Heart right ventricle (tissue), 16 donors: ENCODE results near the gene HYLS1. TPM values are rescaled to one million over a fixed set of nuclear protein-coding genes. Genes with fewer than 3 reads are reported as not detected.

ENCODE experiments used
- ATAC-seq, 8 donors: fragments of 200-7000 bp; cut with Tn5 transposase; one replicate each; pipeline ENCODE4 v1.9.1; 2020; ENCODE audit warnings: mild to moderate bottlenecking in 8 of 8, moderate library complexity in 8 of 8, moderate number of reproducible peaks in 1 of 8
- DNase-seq, 2 donors: peaks; one replicate each; pipeline ENCODE4 v3.0.0-alpha.2; 2020
- H3K27ac ChIP-seq, 10 donors: fragments of 200-600 bp; sonication (generic) in 2 of 10; one replicate each; pipeline versions ENCODE4 v1.5.0 to v1.8.0; 2020 to 2022; ENCODE audit warnings: mild to moderate bottlenecking in 3 of 10
- H3K27me3 ChIP-seq, 7 donors: fragments of 200-600 bp; one replicate each; pipeline ENCODE4 v1.8.0; 2021 to 2022; ENCODE audit warnings: mild to moderate bottlenecking in 2 of 7
- H3K36me3 ChIP-seq, 9 donors: fragments of 200-600 bp; sonication (generic) in 1 of 9; one replicate each; pipeline versions ENCODE4 v1.5.0 to v1.8.0; 2020 to 2022; ENCODE audit warnings: mild to moderate bottlenecking in 2 of 9
- H3K4me1 ChIP-seq, 9 donors: fragments of 200-600 bp; sonication (generic) in 1 of 9; one replicate each; pipeline versions ENCODE4 v1.5.0 to v1.8.0; 2020 to 2022; ENCODE audit warnings: mild to moderate bottlenecking in 4 of 9
- H3K4me3 ChIP-seq, 10 donors: fragments of 200-600 bp; sonication (generic) in 2 of 10; one replicate each; pipeline versions ENCODE4 v1.5.0 to v1.8.0; 2020 to 2022; ENCODE audit warnings: mild to moderate bottlenecking in 7 of 10, moderate library complexity in 2 of 10
- H3K9me3 ChIP-seq, 11 donors: fragments of 200-600 bp in 10 of 11; sonication (generic) in 2 of 11; one replicate each; pipeline versions ENCODE4 v1.5.0 to v1.8.0; 2013 to 2022; ENCODE audit warnings: mild to moderate bottlenecking in 2 of 11, control low read depth in 1 of 11, moderate library complexity in 1 of 11
- CTCF ChIP-seq, 9 donors: fragments of 200-600 bp; sonication (generic) in 2 of 9; IDR thresholded peaks; one replicate each; pipeline versions ENCODE4 v1.5.0 to v1.8.0; 2021 to 2022; ENCODE audit warnings: antibody characterized with exemption in 9 of 9, mild to moderate bottlenecking in 5 of 9, moderate library complexity in 1 of 9
- WGBS, 2 donors: extraction: QIAGEN DNeasy Blood & Tissue Kit; methylation state at CpG; one replicate each; pipeline ENCODE4 v1.1.7; 2013; ENCODE audit warnings: inconsistent platforms in 1 of 2; 5-methylcytosine and 5-hydroxymethylcytosine counted together
- intact Hi-C, 10 donors: fragments of 100-400 bp; cut with DNase I; formaldehyde crosslinking; loops; one replicate each; pipeline versions ENCODE4 v1.11.1 to v1.14.2; 2022
- polyA plus RNA-seq, 2 donors: library from polyadenylated mRNA; stranded (reverse); fragments of 200-250 nt; gene quantifications; one replicate each; pipeline ENCODE4 v1.2.3, GENCODE V29; 2013
- total RNA-seq, 10 donors: library from RNA; stranded (reverse); fragmentation: NEBNext Ultra II Directional in 3 of 10; extraction: Animal tissue kit (Norgen Biotek cat#: 25700) in 3 of 10; gene quantifications; one replicate each; pipeline versions ENCODE4 v1.2.1 to v1.2.4, GENCODE V29; 2021 to 2023
- donor health status: Arrhythmogenic right ventricular cardiomyopathy.
- donor health status: ischemic (EF 13 %, LVEDD 7.1; RV severe dilation, severe dysfunction).
- donor health status: healthy with polysubstance abuse.
- donor health status: DM: no; HTN: yes; CAD: no.
- donor health status: DM: no; HTN: no; CAD: no.
- donor health status: ischemic (EF 25% LVEDD 6.9; RV normal size, moderate dysfunction).
- donor health status: ischemic (EF 25% LVEDD 5.7; RV mildly dilated, moderate dysfunction).
- donor health status: healthy.
- donor health status: DM: yes; HTN: yes; CAD: no.
- donor health status: Ischemic cardiomyopathy.
- donor health status: ischemic (EF 35%, LVEDD 5.7; RV mildly dilated, moderate dysfunction).
- donor health status: nonischemic (EF 11% LVEDD 7.7; RV severe dilation, severe dysfunction).
- donor health status: DM: yes; HTN: yes; CAD: no.
- donor health status: PGD.
- donor health status: ischemic (EF 29% LVEDD 5.4; RV normal size, mild dysfunction).
- donor health status: nonischemic (EF 23%, LVEDD 6.1; RV moderate dilation, normal function).

Gene HYLS1
- total and polyA plus RNA-seq, 12 donors: 2.0 to 6.4 (median 3.6) TPM

GRCh38 chr11:125943661-125944349 lies 56.3 kb downstream of the HYLS1 start:
- intact Hi-C loops: loop anchor here in 5 of 10 donors (5.0 to 10.0 kb wide), 3 partner anchors 111 to 248 kb away; partner anchors contain the start of gene CDON (in 3 of the 5)
- no peak for TF ChIP-seq CTCF (IDR thresholded peaks at IDR 0.05)

GRCh38 chr11:125944350-125945010 lies 57.0 kb downstream of the HYLS1 start:
- intact Hi-C loops: loop anchor here in 6 of 10 donors (5.0 to 10.0 kb wide), 3 partner anchors 110 to 248 kb away; partner anchors contain the start of gene CDON (in 3 of the 6)
- WGBS, 2 donors: 87 to 90% methylated on average over 13 of the region's 13 CpGs
- no peak for DNase-seq
- Histone ChIP-seq H3K4me3 (no peak overlapping the region), H3K27ac (no peak overlapping the region), H3K36me3 (no peaks in the 10 kb centered on the region), H3K9me3 (no peaks in the 10 kb centered on the region), H3K27me3 (peaks cover 0 to 4% (median 0%) of the 10 kb centered on the region in 7 donors), H3K4me1 (peaks cover 7 to 24% (median 17%) of the 10 kb centered on the region in 9 donors)
- no peak for TF ChIP-seq CTCF (IDR thresholded peaks at IDR 0.05)
- no peak for ATAC-seq

More at GRCh38 chr11:125943661-125944349, 56.3 kb downstream of the HYLS1 start:
- Histone ChIP-seq H3K4me3 (no peak overlapping the region), H3K4me1 (peaks cover 7 to 24% (median 17%) of the 10 kb centered on the region in 9 donors), H3K9me3 (no peaks in the 10 kb centered on the region), H3K36me3 (no peaks in the 10 kb centered on the region), H3K27me3 (peaks cover 0 to 4% (median 0%) of the 10 kb centered on the region in 7 donors), H3K27ac (no peak overlapping the region)
- DNase-seq (no peak), ATAC-seq (no peak)
- WGBS, 2 donors: 90 to 95% methylated on average over 9 of the region's 9 CpGs

GRCh38 chr11:125945011-125945796 lies 57.7 kb downstream of the HYLS1 start:
- Histone ChIP-seq H3K9me3 (no peaks in the 10 kb centered on the region), H3K27ac (no peak overlapping the region), H3K4me3 (no peak overlapping the region), H3K4me1 (peaks cover 7 to 24% (median 17%) of the 10 kb centered on the region in 9 donors), H3K27me3 (peaks cover 0 to 4% (median 0%) of the 10 kb centered on the region in 7 donors), H3K36me3 (no peaks in the 10 kb centered on the region)
- no peak for TF ChIP-seq CTCF (IDR thresholded peaks at IDR 0.05)
- no peak for DNase-seq
- intact Hi-C loops: loop anchor here in 2 of 10 donors (5.0 to 10.0 kb wide), 2 partner anchors 110 to 247 kb away; no protein-coding TSS in a partner anchor
- ATAC-seq: no peak
- 76 to 79% methylated on average over 15 of the region's 15 CpGs for WGBS, 2 donors
